ENCODE results near the gene ABCC1.
"Not testable (repeated sequence)": the region's sequence is repeated elsewhere in the genome, so short reads cannot be mapped to it uniquely, and the experiment has no call there.

ABCC1 gene

GRCh38 chr16:15949210-15950160, at the start of gene ABCC1:
ABCC1 (plus strand) TSS chr16:15949616; CDS start chr16:15949752, 136 bp downstream.
- DNase-seq (ENCODE audit: low read depth) = no peak

GRCh38 chr16:15900357-15900756, 49.1 kb upstream of the ABCC1 start:
- DNase-seq (ENCODE audit: low read depth) = no peak

- DNase-seq (ENCODE audit: low read depth) = no peak
Measured at GRCh38 chr16:15900901-15901500, 48.4 kb upstream of the ABCC1 start.

- DNase-seq (ENCODE audit: low read depth) = no peak
Measured at GRCh38 chr16:15903960-15904359, 45.5 kb upstream of the ABCC1 start.

- DNase-seq (ENCODE audit: low read depth) = no peak
Measured at GRCh38 chr16:15906439-15906838, 43.0 kb upstream of the ABCC1 start.

DNA sequence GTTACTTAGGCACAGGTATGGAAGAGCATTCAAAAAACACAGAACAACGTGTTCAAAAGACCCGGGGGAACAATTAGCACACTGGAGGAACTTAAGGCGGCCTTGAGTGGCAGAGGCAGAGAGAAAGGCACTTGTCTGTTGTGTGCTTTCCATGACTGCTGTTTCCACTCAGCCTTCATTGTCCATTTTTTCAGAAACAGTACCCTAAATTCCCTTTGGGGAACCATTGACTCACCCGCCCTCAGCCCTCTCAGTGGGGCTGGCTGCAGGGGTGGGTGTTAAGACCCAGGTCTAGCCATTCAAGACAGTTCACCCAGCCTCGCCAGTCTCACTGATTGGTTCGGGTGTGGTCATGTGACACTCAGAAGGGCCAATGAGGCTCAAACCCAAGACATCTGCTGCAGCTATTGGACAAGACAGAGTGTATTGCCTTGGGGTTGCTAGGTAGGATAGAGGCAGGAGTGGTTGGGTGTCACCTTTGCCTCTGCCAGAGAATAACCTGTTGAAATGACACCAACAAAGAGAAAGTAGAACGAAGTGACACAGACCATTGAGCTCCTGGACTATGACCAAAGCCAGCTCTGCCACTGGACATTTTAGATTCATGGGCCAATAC, 41.4 kb upstream of the ABCC1 start:
- DNase-seq (ENCODE audit: low read depth) = no peak

GRCh38 chr16:15911198-15911597, 38.2 kb upstream of the ABCC1 start:
- DNase-seq (ENCODE audit: low read depth) = no peak

GRCh38 chr16:15913046-15913698, 36.2 kb upstream of the ABCC1 start:
- no peak for DNase-seq (ENCODE audit: low read depth)

DNA sequence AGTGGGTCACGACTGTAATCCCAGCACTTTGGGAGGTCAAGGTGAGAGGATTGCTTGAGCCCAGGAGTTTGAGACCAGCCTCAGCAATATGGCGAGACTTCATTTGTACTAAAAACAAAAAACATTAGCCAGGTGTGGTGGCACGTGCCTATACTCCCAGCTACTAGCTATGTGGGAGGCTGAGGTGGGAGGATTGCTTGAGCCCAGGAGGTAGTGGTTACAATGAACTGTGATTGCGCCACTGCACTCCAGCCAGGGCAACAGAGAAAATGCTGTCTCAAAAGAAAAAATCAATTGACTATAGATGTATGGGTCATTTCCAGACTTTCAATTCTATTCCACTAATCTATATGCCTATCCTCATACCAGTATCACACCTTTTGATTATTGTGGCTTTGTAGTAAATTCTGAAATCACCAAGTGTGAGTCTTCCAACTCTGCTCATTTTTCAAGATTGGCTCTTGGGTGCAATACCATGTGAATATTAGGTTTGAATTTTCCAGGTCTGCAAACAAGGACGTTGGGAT, 33.8 kb upstream of the ABCC1 start:
- DNase-seq (ENCODE audit: low read depth) = no peak

DNA sequence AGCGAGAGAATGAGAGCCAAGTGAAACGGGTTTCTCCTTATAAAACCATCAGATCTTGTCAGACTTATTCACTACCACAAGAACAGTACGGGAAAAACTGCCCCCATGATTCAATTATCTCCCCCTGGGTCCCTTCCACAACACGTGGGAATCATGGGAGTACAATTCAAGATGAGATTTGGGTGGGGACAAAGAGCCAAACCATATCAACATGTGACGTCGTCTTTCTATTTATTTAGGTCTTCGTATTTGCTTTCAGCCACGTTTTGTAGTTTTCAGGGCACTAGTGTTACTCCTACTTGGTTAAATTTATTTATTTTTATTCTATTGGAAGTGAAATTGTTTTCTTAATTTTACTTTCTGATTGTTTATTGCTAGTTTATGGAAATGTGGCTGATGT, 33.1 kb upstream of the ABCC1 start:
- no peak for DNase-seq (ENCODE audit: low read depth)

DNA sequence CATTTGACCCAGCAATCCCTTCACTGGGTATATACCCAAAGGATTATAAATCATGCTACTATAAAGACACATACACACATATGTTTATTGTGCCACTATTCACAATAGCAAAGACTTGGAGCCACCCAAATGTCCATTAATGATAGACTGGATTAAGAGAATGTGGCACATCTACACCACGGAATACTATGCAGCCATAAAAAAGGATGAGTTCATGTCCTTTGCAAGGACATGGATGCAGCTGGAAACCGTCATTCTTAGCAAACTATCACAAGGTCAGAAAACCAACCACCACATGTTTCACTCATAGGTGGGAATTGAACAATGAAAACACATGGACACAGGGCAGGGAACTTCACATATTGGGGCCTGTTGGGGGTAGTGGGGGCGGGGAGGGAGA, 31.1 kb upstream of the ABCC1 start:
- not testable (repeated sequence) for DNase-seq (ENCODE audit: low read depth)

DNA sequence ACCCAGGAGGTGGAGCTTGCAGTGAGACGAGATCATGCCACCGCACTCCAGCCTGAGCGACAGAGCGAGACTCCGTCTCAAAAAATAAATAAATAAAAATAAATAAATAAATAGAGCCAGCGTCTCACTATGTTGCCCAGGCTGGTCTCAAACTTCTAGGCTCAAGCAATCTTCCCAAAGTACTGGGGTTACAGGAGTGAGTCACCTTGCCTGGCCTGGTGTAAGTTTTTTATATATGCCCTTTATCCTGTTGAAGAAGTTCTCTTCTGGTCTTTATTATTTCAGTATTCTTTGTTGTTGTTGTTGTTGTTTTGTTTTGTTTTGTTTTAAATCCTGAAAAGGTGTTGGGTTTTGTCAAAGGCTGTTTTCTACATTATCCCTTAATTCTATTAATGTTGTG, 30.1 kb upstream of the ABCC1 start:
- DNase-seq (ENCODE audit: low read depth) = no peak

- DNase-seq (ENCODE audit: low read depth) = no peak
Measured at GRCh38 chr16:15924996-15925395, 24.4 kb upstream of the ABCC1 start.

GRCh38 chr16:15925631-15926030, 23.8 kb upstream of the ABCC1 start:
- DNase-seq (ENCODE audit: low read depth) = no peak

GRCh38 chr16:15928261-15929104, 20.9 kb upstream of the ABCC1 start:
- no peak for DNase-seq (ENCODE audit: low read depth)

- no peak for DNase-seq (ENCODE audit: low read depth)
Measured at GRCh38 chr16:15932939-15933338, 16.5 kb upstream of the ABCC1 start.

GRCh38 chr16:15933781-15934180, 15.6 kb upstream of the ABCC1 start:
- no peak for DNase-seq (ENCODE audit: low read depth)

- no peak for DNase-seq (ENCODE audit: low read depth)
Measured at GRCh38 chr16:15934991-15935390, 14.4 kb upstream of the ABCC1 start.

- not testable (repeated sequence) for DNase-seq (ENCODE audit: low read depth)
Measured at GRCh38 chr16:15936809-15937208, 12.6 kb upstream of the ABCC1 start.

GRCh38 chr16:15942931-15943690, 6.3 kb upstream of the ABCC1 start:
- no peak for DNase-seq (ENCODE audit: low read depth)

Data from fibroblast of the conjunctiva (primary cell).